Measurements from ENCODE around the gene FYN.

DNA sequence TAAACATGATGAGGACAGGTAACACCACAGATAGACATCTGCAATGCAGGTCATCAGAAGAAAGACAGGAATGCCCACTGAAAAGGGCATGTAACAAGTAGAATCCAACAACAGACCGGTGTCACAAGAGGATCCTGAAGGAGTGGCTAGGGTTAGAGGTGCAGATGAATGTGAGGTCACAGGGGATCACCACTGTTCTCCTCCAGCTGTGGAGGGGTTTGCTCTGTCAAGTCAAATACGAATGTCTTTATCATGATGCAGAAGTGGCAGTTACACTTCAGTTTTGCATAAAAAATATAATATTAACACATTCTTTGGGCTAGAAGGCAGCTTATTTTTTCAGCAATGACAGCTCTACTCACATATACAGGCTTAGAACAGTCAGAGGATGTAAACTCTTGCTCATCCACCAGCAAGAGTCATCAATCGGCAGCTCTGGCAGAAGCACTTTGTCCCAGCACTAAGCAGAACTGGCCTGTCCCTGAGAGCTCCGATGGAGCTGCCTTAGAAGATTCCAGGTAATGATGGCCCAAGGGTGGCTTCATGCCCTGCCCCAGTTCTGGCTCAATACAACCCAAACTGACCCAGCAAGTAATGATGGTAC lies 137.1 kb downstream of the FYN start:
- TF ChIP-seq RAD21 (conservative IDR thresholded peaks at IDR 0.05 in 1 of 2, IDR thresholded peaks at IDR 0.05 in 1 of 2) (no peak), RFX5 (IDR thresholded peaks at IDR 0.05) (no peak), FOSL2 (IDR thresholded peaks at IDR 0.05) (no peak), FOSL2 (CRISPR knock-in tag; IDR thresholded peaks at IDR 0.05) (no peak), CTCF (IDR thresholded peaks at IDR 0.05) (no peak), SMC3 (IDR thresholded peaks at IDR 0.05) (no peak), POLR2A (IDR thresholded peaks at IDR 0.05; ENCODE audit: low read length) (no peak), HOXA7 (CRISPR knock-in tag; IDR thresholded peaks at IDR 0.05) (no peak), REST (IDR thresholded peaks at IDR 0.05) (no peak), ZFP36 (IDR thresholded peaks at IDR 0.05; ENCODE audit: borderline replicate concordance, partially characterized antibody) (no peak), GATA3 (IDR thresholded peaks at IDR 0.05; ENCODE audit: borderline replicate concordance) (no peak)
